ENCODE results near the gene FUS.

FUS gene

DNA sequence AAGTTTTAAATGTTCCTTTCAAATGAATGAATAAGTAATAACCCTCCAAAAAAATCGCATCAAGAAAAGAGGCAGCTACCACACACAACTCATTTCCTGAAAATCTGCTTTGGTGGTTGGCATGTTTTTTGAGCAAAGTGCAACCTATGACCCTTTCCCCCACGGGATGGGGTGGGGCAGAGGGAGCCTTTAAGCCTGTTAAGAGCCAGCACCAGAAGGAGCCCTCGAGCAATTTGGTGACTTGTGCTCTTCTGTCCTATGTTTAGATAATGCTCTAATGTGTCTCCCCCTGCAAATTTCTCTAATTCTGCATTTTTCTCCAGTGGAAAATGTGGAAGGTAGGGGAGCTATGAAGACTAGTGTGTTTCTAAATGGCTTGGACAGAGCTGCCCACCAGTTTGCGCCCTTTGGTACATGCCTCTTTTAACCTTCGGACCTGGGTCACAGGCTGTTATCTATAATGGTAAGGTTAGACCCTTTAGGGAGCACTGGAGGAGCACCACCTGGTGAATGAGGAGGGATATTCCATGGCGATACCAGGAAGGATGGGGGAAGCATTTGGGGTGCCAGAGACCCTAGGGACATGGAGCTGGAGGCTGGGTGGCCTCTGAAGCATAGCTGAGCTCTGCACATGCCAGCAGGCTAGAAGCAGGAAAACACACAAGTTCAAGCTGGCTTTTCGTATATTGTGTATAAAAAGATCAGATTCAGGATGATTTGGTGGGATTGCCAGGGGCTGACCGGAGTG, 21.1 kb downstream of the FUS start:
- DNase-seq (ENCODE audit: extremely low read depth in 1 of 2, low read depth in 1 of 2): no peak

- DNase-seq (ENCODE audit: extremely low read depth in 1 of 2, low read depth in 1 of 2): no peak
Measured at GRCh38 chr16:31201582-31202413, 21.9 kb downstream of the FUS start.

DNA sequence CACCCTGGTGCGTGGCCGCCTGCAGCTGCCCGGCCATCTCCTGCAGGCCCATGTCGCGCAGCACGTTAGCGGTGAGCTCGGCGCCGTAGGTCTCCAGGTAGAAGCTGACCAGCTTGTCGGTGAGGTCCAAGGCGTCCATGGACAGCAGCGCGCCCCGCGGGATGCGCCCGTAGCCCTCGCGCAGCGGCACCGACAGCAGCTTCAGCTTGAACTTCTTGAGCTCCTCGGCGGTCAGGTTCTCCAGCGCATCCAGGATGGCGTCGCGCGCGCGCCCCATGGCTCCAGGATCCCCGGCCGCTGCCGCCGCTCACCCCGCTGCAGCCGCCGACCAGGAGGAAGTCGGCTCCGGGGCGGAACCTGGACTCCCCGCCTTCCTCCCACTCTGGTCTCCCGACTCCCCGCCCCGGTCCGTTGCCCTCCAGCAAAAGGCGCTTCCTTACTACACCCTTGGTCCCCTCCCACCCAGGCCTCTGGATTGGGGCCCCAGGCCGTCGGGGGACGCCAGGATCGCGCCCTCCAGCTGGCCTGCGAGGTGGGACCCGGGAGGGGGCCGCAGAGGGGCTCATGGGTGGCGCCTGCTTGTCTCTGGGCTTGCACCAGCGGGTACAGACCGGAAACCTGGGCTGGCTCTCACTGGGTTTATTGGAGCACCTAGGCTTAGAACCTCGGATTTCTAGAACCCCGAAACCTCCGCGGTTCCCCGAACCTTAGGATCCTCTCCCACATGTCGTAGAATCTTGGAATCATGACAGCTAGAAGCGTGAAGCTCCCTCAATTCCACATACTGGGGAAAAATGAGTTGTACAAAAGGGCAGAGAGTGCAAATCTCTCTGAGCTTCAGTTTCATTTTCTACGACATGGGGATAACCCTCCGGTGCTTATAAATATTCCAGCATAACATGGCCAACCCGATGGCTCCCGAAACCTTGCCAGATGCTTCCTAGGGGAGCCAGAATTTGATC, 22.8 kb downstream of the FUS start, which contains the start of gene PYCARD:
TSS of gene PYCARD (minus strand) at position 347 of the 962 bp plus-strand sequence. CDS start at position 277, 70 bp downstream.
- no peak for DNase-seq (ENCODE audit: extremely low read depth in 1 of 2, low read depth in 1 of 2)

DNA sequence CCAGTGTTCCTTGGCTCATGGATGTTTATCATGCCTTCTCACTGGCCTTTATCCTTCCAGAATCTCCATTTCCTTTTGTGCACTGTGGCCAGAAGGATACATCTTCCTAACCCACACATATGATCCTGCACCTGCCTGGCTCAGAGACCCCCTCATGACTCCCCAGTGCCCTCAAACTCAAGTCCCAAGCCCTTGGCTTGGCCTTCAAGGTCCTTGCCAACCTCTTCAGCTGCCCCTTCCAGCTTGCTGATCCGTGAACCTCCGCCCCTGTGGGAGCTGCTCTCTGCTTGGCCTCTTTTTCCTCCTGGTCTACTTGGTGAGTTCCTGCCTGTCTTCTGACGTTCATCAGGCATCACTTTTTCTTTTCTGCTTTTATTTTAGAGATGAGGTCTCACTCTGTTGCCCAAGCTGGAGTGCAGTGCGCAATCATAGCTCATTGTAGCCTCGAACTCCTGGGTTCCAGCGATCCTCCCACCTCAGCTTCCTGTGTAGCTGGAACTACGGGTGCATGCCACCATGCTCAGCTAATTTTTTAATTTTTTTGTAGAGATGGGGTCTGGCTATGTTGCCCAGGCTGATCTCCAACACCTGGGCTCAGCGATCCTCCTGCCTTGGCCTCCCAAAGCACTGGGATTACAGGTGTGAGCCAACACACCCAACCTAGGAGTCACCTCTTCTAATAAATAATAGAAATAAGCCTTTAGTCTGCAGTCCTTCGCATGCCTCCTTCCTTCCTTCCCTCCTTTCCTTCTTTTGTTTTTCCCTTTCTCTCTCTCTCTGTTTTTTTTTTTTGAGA, 25.1 kb downstream of the FUS start:
- no peak for DNase-seq (ENCODE audit: extremely low read depth in 1 of 2, low read depth in 1 of 2)

DNA sequence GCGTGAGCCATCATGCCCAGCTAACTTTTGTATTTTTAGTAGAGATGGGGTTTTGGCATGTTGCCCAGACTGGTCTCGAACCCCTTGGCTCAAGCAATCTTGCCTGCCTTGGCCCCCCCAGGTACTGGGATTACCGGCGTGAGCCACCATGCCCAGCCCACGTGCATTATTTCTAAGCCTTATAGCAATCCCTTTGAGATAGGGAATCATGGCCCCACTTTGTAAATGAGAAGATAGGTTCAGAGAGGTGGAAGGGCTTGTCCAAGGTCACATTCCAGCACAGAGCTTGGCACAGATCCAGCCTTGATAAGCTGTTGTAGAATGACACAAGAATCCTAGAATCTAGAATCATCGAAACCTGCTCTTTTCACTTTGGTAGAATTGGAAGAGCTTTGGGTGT, 26.8 kb downstream of the FUS start:
- no peak for DNase-seq (ENCODE audit: extremely low read depth in 1 of 2, low read depth in 1 of 2)

DNA sequence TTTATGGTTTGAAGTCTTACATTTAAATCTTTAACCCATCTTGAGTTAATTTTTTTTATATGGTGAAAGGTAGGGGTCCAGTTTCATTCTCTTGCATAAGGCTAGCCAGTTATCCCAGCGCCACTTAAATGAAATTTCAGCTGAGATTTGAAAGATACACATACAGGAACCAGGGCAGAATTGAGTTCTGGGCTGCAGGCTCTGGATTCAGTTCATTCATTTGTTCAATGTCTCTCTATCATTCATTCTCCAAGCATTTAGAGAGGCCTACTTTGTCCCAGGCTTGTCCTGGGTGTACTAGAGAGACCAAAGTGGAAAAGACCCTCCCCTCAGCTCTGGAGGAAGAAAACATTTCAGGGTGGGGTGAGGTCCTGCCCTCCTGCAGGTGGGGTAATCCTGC, 33.4 kb downstream of the FUS start:
- no peak for DNase-seq (ENCODE audit: extremely low read depth in 1 of 2, low read depth in 1 of 2)

- DNase-seq (ENCODE audit: extremely low read depth in 1 of 2, low read depth in 1 of 2): no peak
Measured at GRCh38 chr16:31213877-31214707, 34.2 kb downstream of the FUS start, which contains the start of gene TRIM72. TRIM72 (plus strand) TSS chr16:31214119; CDS start chr16:31214739, 620 bp downstream.

- no peak for DNase-seq (ENCODE audit: extremely low read depth in 1 of 2, low read depth in 1 of 2)
Measured at GRCh38 chr16:31214708-31215286, 34.9 kb downstream of the FUS start.

GRCh38 chr16:31215287-31216162, 35.6 kb downstream of the FUS start:
- no peak for DNase-seq (ENCODE audit: extremely low read depth in 1 of 2, low read depth in 1 of 2)

- no peak for DNase-seq (ENCODE audit: extremely low read depth in 1 of 2, low read depth in 1 of 2)
Measured at GRCh38 chr16:31216422-31217135, 36.6 kb downstream of the FUS start, which contains the start of gene PYDC1. PYDC1 (minus strand) TSS chr16:31217135; CDS start chr16:31217028, 107 bp downstream.

DNA sequence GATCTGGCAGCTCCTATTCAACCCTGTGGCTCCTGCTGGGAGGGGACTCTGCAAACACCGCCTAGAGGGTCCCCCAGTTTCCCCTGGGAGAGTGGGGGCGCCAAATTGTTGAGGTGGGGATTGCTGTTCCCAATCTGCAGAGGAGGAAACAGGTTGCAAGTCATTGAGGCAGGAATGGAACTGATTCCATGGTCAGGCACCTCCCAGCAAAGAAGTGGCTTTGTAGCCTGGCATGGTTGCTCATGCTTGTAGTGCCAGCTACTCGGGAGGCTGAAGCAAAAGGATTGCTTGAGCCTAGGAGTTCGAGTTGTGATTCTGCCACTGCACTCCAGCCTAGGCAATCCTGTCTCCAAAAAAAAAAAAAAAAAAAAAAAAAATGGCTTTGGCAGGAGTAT, 37.2 kb downstream of the FUS start:
- no peak for DNase-seq (ENCODE audit: extremely low read depth in 1 of 2, low read depth in 1 of 2)

- no peak for DNase-seq (ENCODE audit: extremely low read depth in 1 of 2, low read depth in 1 of 2)
Measured at GRCh38 chr16:31219154-31219741, 39.3 kb downstream of the FUS start.

DNA sequence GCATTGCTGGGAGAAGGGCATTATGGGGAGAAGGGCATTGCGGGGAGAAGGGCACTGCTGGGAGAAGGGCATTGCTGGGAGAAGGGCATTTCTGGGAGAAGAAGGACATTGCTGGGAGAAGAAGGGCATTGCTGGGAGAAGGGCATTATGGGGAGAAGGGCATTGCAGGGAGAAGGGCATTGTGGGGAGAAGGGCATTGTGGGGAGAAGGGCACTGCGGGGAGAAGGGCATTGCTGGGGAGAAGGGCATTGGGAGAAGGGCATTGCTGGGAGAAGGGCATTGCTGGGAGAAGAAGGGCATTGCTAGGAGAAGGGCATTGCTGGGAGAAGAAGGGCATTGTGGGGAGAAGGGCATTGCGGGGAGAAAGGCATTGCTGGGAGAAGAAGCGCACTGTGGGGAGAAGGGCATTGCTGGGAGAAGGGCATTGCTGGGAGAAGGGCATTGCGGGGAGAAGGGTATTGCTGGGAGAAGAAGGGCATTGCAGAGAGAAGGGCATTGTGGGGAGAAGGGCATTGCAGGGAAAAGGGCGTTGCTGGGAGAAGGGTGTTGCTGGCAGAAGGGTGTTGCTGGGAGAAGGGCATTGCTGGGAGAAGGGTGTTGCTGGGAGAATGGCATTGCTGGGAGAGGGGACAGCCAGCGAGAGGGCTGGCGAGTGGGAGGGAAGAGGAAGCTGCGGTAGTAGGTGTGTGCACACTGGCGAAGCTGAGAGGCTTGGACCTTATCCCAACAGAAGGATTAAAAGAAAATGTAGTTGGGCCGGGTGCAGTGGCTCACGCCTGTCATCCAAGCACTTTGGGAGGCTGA, 41.6 kb downstream of the FUS start:
- no peak for DNase-seq (ENCODE audit: extremely low read depth in 1 of 2, low read depth in 1 of 2)

- no peak for DNase-seq (ENCODE audit: extremely low read depth in 1 of 2, low read depth in 1 of 2)
Measured at GRCh38 chr16:31223044-31223443, 43.1 kb downstream of the FUS start.

DNA sequence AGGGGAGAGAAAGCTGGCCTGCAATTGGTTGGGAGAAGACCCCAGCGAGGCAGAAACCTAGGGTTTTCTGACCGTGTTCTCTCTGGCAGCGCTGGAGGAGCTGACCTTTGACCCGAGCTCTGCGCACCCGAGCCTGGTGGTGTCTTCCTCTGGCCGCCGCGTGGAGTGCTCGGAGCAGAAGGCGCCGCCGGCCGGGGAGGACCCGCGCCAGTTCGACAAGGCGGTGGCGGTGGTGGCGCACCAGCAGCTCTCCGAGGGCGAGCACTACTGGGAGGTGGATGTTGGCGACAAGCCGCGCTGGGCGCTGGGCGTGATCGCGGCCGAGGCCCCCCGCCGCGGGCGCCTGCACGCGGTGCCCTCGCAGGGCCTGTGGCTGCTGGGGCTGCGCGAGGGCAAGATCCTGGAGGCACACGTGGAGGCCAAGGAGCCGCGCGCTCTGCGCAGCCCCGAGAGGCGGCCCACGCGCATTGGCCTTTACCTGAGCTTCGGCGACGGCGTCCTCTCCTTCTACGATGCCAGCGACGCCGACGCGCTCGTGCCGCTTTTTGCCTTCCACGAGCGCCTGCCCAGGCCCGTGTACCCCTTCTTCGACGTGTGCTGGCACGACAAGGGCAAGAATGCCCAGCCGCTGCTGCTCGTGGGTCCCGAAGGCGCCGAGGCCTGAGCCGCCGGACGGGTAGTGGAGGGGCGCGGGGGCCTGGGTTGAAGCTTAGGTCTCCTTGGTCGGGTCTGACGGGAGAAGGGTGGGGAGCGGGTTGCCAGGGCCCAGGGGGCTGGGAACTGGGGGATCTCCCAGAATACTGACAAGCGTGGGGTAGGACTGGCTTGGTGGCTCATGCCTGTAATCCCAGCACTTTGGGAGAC, 44.4 kb downstream of the FUS start:
- no peak for DNase-seq (ENCODE audit: extremely low read depth in 1 of 2, low read depth in 1 of 2)
